SK-N-SH treated with all-trans-retinoic acid at 6 μM for 48 hours (cell line): ENCODE measurements around the gene PARM1.

Source experiments
- CREB5 ChIP-seq: fragments of 250-450 bp; sonication (Bioruptor Pico); IDR thresholded peaks from 2 replicates; pipeline ENCODE4 v1.5.1; 2020; ENCODE audit warnings: low read depth, mild to moderate bottlenecking, moderate library complexity
- CSRNP3 ChIP-seq: fragments of 250-450 bp; sonication (Bioruptor Pico); IDR thresholded peaks from 2 replicates; pipeline ENCODE4 v1.5.1; 2021; ENCODE audit warnings: mild to moderate bottlenecking, moderate library complexity
- ISL1 ChIP-seq: fragments of 250-450 bp; sonication (Bioruptor Pico); IDR thresholded peaks from 2 replicates; pipeline ENCODE4 v2.1.2; 2022; ENCODE audit warnings: mild to moderate bottlenecking, moderate library complexity
- PATZ1 ChIP-seq: fragments of 250-450 bp; sonication (Bioruptor Pico); IDR thresholded peaks from 2 replicates; pipeline ENCODE4 v1.8.0; 2020; ENCODE audit warnings: mild to moderate bottlenecking, moderate library complexity, borderline replicate concordance
- PPARA ChIP-seq: fragments of 250-450 bp; sonication (Bioruptor Pico); IDR thresholded peaks from 2 replicates; pipeline ENCODE4 v1.5.0; 2020; ENCODE audit warnings: mild to moderate bottlenecking, borderline replicate concordance
- RARB ChIP-seq: fragments of 250-450 bp; sonication (Bioruptor Pico); IDR thresholded peaks from 2 replicates; pipeline ENCODE4 v1.8.0; 2021; ENCODE audit warnings: mild to moderate bottlenecking, moderate library complexity
- ZFP3 ChIP-seq: fragments of 250-450 bp; sonication (Bioruptor Pico); IDR thresholded peaks from 2 replicates; pipeline ENCODE4 v1.5.0; 2020; ENCODE audit warnings: mild to moderate bottlenecking, moderate library complexity
- ZNF70 ChIP-seq: fragments of 450-650 bp; formaldehyde crosslinking; IDR thresholded peaks from 2 replicates; pipeline ENCODE4 v1.5.0; 2020; ENCODE audit warnings: mild to moderate bottlenecking, moderate library complexity

- TF ChIP-seq PPARA (CRISPR knock-in tag) (no peak), ISL1 (CRISPR knock-in tag) (no peak), ZNF70 (no peak), PATZ1 (CRISPR knock-in tag) (no peak), CREB5 (no peak), CSRNP3 (CRISPR knock-in tag) (no peak), RARB (CRISPR knock-in tag) (no peak), ZFP3 (CRISPR knock-in tag) (no peak)
Observed at GRCh38 chr4:75035321-75035720, 102.4 kb downstream of the PARM1 start.
